ENCODE measurements around the gene SOX6. TPM values are rescaled to one million over a fixed set of nuclear protein-coding genes. Genes with fewer than 3 reads are reported as not detected.

SOX6 gene
- total and polyA plus RNA-seq, 2 donors (not counting 3 experiments of a cell fraction or from before 2014, with no cell fraction given), result 0.14 to 3.7 TPM

DNA sequence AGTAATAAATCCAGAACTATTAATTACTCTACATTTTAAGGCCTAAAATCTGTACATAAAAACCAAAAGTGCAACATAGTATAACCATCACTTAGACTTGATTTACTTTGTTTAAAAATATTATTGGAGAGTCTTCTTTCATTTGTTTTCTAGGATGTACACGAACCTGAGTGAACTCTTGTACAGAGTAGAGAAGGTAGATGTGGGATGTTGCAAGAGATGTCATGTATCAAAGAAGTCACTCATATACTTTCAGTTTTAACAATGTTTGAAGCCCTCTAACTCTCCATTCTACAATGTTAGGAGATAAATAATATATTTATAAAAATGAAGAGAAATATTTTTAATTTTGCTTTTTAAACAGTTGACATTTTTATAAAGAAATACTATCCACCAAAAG is 38.6 kb downstream of the SOX6 start:
- H2AFZ ChIP-seq (ENCODE audit: low read depth, low read length), result no peak overlapping the region
- FAIRE-seq, result no peak
- ChIA-PET CTCF (no interaction called here), POLR2A (no interaction called here)
- no TSS peak for BruUV-seq (replicated peaks)
- no peaks in the 10 kb centered on the region for H4K20me1 ChIP-seq (replicated peaks; ENCODE audit: control insufficient read depth, extremely low read depth, insufficient read depth, low read length)
- H3K79me2 ChIP-seq (ENCODE audit: control insufficient read depth, insufficient read depth, low read length), result no peaks in the 10 kb centered on the region
- H3K4me1 ChIP-seq (ENCODE audit: control insufficient read depth, extremely low read depth, insufficient read depth, low read length), result no peaks in the 10 kb centered on the region
- DNase-seq (ENCODE audit: low read depth, low spot score), result no peak
- no peaks in the 10 kb centered on the region for H3K27me3 ChIP-seq (ENCODE audit: control insufficient read depth in 2 of 2, insufficient read depth in 2 of 2, low read length in 2 of 2)
- no peaks in the 10 kb centered on the region for H3K9me1 ChIP-seq (replicated peaks; ENCODE audit: control insufficient read depth, extremely low read depth, insufficient read depth, low read length)
- H3K36me3 ChIP-seq (ENCODE audit: control insufficient read depth in 2 of 2, extremely low read depth in 1 of 2, insufficient read depth in 2 of 2, low read length in 2 of 2), result no peaks in the 10 kb centered on the region
- no peak overlapping the region for H3K9ac ChIP-seq (replicated peaks; ENCODE audit: extremely low read depth, insufficient read depth, low read length)
- H3K4me2 ChIP-seq (ENCODE audit: insufficient read depth, low read length), result no peak overlapping the region
- dilution Hi-C loops (cut with MboI; ENCODE audit: extremely low pct_ligation_motif_present, low sequenced_read_pairs) (no loop called here), intact Hi-C loops (cut with micrococcal nuclease) (no loop called here)
- H3K4me3 ChIP-seq (replicated peaks in 1 of 3; ENCODE audit: insufficient read depth in 1 of 3, low read depth in 1 of 3, low read length in 3 of 3), result no peak overlapping the region
- no peaks in the 10 kb centered on the region for H3K9me3 ChIP-seq (replicated peaks; ENCODE audit: control insufficient read depth, insufficient read depth, low read length)
- H3K27ac ChIP-seq (ENCODE audit: insufficient read depth, low read depth, low read length), result no peak overlapping the region
- TF ChIP-seq POLR2A (IDR thresholded peaks at IDR 0.05; ENCODE audit: low read depth, low read length) (no peak), POLR2AphosphoS5 (IDR thresholded peaks at IDR 0.05; ENCODE audit: insufficient read depth, low read depth, low read length) (no peak), EZH2 (IDR thresholded peaks at IDR 0.05; ENCODE audit: borderline replicate concordance, low read depth, low read length, severe bottlenecking) (no peak), JUN (IDR thresholded peaks at IDR 0.05; ENCODE audit: borderline replicate concordance, insufficient read depth, insufficient read length, low read depth) (no peak), GATA2 (IDR thresholded peaks at IDR 0.05; ENCODE audit: insufficient read depth, insufficient read length, low read depth, low read length) (no peak), FOS (IDR thresholded peaks at IDR 0.05; ENCODE audit: borderline replicate concordance, insufficient read depth, low read length) (no peak), MYC (IDR thresholded peaks at IDR 0.05; ENCODE audit: low read depth, low read length) (no peak)
- TF ChIP-seq, protein P1, sequence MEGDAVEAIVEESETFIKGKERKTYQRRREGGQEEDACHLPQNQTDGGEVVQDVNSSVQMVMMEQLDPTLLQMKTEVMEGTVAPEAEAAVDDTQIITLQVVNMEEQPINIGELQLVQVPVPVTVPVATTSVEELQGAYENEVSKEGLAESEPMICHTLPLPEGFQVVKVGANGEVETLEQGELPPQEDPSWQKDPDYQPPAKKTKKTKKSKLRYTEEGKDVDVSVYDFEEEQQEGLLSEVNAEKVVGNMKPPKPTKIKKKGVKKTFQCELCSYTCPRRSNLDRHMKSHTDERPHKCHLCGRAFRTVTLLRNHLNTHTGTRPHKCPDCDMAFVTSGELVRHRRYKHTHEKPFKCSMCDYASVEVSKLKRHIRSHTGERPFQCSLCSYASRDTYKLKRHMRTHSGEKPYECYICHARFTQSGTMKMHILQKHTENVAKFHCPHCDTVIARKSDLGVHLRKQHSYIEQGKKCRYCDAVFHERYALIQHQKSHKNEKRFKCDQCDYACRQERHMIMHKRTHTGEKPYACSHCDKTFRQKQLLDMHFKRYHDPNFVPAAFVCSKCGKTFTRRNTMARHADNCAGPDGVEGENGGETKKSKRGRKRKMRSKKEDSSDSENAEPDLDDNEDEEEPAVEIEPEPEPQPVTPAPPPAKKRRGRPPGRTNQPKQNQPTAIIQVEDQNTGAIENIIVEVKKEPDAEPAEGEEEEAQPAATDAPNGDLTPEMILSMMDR (IDR thresholded peaks at IDR 0.05; ENCODE audit: extremely low read depth in 1 of 2, insufficient read depth in 1 of 2, low read depth in 1 of 2, low read length in 2 of 2), result no peak
- TF ChIP-seq, protein P2, sequence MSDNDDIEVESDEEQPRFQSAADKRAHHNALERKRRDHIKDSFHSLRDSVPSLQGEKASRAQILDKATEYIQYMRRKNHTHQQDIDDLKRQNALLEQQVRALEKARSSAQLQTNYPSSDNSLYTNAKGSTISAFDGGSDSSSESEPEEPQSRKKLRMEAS (IDR thresholded peaks at IDR 0.05; ENCODE audit: insufficient read depth, insufficient read length), result no peak
